NT2/D1 (cell line): ENCODE measurements around the gene CROCC.
"Not testable (repeated sequence)": the region's sequence is repeated elsewhere in the genome, so short reads cannot be mapped to it uniquely, and the experiment has no call there.

Experiments used
- SUZ12 ChIP-seq: IDR thresholded peaks from 2 replicates; pipeline ENCODE4 v1.6.1; 2011; ENCODE audit not compliant: insufficient read length, insufficient read depth; ENCODE audit errors: extremely low read depth
- ZNF274 ChIP-seq: IDR thresholded peaks from 2 replicates; pipeline ENCODE4 v1.6.1; 2011; ENCODE audit warnings: mild to moderate bottlenecking, low read depth, low read length

GRCh38 chr1:16949026-16949425 is 27.3 kb downstream of the CROCC start:
- TF ChIP-seq SUZ12, ZNF274: not testable (repeated sequence)
